Activated CD8-positive, alpha-beta memory T cell treated with anti-CD3 and anti-CD28 coated beads for 36 hours (primary cell): ENCODE measurements around the gene NCAN. TPM values are rescaled to one million over a fixed set of nuclear protein-coding genes. Genes with fewer than 3 reads are reported as not detected.

Experiments used
- total RNA-seq, 2 experiments: library from RNA; stranded (reverse); gene quantifications; one replicate each; pipeline ENCODE4 v1.2.3, GENCODE V29; 2021

NCAN gene
- total RNA-seq, 2 experiments from 2014 or later, result not detected

Other genes with a start within 250 kb of the NCAN start
- 10 to 100 TPM; 76.6 to 80.7 TPM for gene SUGP2, start 178.4 kb upstream of the NCAN start, total RNA-seq
- gene ARMC6, start 178.4 kb upstream of the NCAN start, total RNA-seq, result 10 to 100 TPM; 57.7 to 61.8 TPM
- 10 to 100 TPM; 12.2 to 12.7 TPM for gene SLC25A42, start 148.0 kb upstream of the NCAN start, total RNA-seq
- gene TMEM161A, start 73.5 kb upstream of the NCAN start, total RNA-seq, result 10 to 100 TPM; 30.4 to 33.6 TPM
- 1 to 10 TPM in 1 of 2 experiments, under 1 TPM in 1; 0.80 to 2.7 TPM for gene MEF2B, start 41.7 kb upstream of the NCAN start, total RNA-seq
- gene BORCS8, start 19.8 kb upstream of the NCAN start, total RNA-seq, result 10 to 100 TPM; 31.9 to 34.6 TPM
- 100 to 1,000 TPM; 102 to 106 TPM for gene RFXANK, start 19.7 kb upstream of the NCAN start, total RNA-seq
- gene NR2C2AP, start 8.5 kb upstream of the NCAN start, total RNA-seq, result 10 to 100 TPM; 57.0 to 57.3 TPM
- gene TM6SF2, start 61.3 kb downstream of the NCAN start, total RNA-seq, result not detected
- 10 to 100 TPM; 54.6 to 61.0 TPM for gene SUGP1, start 108.6 kb downstream of the NCAN start, total RNA-seq
- 10 to 100 TPM; 43.1 to 47.4 TPM for gene MAU2, start 108.9 kb downstream of the NCAN start, total RNA-seq
- gene GATAD2A, start 193.7 kb downstream of the NCAN start, total RNA-seq, result 100 to 1,000 TPM; 188 TPM